GM21576 (cell line): ENCODE results near the gene ARID2.

Source experiments
- ATAC-seq: cut with Tn5 transposase; IDR thresholded peaks from one replicate; pipeline ENCODE4 v1.9.1; 2021; ENCODE audit warnings: mild to moderate bottlenecking, moderate library complexity; ENCODE audit not compliant: unreplicated experiment

ARID2 gene, protein sequence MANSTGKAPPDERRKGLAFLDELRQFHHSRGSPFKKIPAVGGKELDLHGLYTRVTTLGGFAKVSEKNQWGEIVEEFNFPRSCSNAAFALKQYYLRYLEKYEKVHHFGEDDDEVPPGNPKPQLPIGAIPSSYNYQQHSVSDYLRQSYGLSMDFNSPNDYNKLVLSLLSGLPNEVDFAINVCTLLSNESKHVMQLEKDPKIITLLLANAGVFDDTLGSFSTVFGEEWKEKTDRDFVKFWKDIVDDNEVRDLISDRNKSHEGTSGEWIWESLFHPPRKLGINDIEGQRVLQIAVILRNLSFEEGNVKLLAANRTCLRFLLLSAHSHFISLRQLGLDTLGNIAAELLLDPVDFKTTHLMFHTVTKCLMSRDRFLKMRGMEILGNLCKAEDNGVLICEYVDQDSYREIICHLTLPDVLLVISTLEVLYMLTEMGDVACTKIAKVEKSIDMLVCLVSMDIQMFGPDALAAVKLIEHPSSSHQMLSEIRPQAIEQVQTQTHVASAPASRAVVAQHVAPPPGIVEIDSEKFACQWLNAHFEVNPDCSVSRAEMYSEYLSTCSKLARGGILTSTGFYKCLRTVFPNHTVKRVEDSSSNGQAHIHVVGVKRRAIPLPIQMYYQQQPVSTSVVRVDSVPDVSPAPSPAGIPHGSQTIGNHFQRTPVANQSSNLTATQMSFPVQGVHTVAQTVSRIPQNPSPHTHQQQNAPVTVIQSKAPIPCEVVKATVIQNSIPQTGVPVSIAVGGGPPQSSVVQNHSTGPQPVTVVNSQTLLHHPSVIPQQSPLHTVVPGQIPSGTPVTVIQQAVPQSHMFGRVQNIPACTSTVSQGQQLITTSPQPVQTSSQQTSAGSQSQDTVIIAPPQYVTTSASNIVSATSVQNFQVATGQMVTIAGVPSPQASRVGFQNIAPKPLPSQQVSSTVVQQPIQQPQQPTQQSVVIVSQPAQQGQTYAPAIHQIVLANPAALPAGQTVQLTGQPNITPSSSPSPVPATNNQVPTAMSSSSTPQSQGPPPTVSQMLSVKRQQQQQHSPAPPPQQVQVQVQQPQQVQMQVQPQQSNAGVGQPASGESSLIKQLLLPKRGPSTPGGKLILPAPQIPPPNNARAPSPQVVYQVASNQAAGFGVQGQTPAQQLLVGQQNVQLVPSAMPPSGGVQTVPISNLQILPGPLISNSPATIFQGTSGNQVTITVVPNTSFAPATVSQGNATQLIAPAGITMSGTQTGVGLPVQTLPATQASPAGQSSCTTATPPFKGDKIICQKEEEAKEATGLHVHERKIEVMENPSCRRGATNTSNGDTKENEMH (N-terminal part only)

DNA sequence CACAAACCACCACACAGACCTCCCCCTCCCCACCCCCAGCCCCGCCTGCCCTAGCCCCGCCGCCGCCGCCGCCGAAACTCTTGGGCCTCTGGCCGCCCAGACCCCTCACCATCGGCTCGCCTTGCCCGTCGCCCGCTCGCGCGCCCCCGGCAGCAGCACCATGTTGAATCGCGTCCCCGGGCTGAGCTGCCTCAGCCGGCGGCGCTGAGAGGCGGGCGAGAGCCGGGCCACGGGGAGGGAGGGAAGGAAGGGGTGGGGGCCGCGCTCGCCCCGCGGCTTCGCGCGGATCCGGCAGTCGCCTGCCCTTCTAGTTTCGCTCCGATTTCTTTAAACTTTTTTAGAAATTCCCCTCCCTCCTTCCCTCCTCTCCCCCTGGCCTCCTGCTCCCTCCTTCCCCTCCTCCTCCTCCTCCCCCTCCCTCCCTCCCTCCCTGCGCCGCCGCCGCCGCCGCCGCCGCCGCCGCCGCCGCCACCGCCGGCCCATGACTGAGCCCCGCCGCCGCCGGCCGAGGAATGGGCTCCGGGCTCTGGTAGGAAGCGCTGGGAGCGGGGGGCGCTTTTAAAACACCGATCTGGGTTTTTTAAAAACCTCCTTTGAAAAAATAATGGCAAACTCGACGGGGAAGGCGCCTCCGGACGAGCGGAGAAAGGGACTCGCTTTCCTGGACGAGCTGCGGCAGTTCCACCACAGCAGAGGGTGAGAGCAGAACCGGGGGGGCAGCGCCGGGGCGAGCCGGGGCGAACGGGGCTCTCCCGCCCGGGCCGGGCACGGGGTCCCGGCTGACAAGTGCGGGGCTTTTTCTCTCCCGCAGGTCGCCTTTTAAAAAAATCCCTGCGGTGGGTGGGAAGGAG is at the start of gene ARID2:
ARID2 (plus strand) TSS at position 474 of the 851 bp plus-strand sequence; CDS start at position 605, 131 bp downstream.
- peak; percentile 2 for ATAC-seq

DNA sequence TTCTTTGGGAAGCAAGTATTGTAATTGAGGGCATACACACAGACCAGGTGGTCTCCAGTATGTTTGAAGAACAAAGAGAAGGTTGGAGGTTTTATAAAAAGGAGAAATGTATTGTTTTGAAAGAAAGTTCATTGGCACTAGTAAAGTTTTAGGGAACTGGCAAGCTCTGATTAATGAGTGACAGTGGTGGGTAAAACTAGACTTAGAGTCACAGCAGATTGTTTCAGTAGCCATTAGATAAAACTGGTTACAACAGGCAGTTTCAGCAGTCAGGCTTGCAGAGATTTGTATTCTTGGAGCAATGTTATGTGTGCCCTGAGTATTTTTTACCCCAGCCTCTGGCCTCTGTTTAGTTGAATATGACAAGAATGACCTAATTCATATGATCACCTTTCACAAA is 49.1 kb upstream of the ARID2 start:
- ATAC-seq, result no peak

DNA sequence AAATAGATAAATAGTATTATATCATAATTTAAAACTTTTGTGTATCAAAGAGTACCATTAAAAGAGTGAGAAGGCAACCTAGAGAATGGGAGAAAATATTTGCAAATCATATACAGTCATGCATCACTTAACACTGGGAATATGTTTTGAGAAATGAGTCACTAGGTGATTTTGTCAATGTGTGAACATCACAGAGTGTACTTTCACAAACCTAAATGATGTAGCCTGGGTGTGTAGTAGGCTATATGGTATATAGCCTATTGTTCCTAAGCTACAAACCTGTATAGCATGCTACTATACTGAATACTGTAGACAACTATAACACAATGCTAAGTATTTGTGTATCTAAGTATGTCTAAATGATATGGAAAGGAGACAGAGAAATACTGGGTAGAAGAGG is 48.0 kb upstream of the ARID2 start:
- no peak for ATAC-seq

DNA sequence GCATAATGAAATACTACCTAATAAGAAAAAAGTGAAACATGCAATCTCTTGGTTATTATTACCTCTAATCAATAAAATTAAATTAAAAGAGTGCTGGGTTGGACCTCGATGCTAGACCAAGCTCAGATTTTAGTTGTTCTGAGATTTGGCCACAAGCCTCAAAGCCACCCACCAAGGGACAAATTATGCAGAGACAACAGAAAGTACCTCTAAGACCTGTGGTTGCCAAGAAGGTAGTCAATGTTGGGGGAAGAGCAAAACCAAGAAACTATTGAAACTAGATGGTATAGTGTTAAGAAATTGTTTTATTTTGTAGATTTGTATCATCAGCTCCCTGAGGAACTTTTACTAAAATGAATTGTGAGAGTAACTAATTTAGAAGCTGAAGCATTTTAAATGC is 43.8 kb upstream of the ARID2 start:
- no peak for ATAC-seq

DNA sequence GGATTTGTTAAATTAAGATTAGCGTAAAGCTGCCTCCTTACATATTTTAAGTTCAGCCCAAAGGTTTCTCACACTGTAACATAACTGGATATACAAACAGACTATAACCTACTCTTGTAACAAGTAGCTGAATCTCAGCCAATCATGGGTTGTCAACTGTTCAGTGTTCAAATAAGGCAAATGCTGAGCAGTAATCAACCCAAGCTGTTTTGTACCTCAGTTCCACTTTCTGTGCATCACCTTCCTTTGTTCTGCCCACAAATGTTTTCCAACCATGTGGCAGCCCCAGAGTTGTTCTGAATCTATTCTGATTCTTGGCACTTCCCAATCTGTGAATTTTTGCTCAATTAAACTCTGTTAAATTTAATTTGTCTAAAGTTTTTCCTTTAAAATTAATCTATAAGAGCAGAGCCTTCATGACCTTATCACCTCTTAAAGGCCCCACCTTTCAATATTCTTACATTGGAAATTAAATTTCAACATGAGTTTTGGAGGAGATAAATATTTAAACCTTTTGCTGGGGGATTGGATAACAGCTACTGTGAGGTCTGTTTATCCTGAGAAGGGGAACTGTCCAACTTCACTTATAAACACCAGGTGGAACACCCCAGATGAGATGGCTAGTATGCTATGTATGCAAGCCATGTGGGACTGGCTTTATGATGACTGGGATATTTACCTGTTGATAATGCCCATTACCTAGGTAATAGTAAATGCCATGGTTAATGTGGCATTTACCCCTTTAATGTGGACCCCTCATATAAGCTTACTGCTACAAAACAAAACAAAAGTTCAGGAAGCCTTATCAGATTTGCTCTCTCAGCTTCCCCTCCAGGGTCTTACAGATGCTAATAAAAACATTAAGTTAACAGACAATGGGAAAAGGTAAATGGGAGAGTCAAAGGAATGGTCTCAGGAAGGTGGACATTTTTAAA is 42.2 kb upstream of the ARID2 start:
- no peak for ATAC-seq

DNA sequence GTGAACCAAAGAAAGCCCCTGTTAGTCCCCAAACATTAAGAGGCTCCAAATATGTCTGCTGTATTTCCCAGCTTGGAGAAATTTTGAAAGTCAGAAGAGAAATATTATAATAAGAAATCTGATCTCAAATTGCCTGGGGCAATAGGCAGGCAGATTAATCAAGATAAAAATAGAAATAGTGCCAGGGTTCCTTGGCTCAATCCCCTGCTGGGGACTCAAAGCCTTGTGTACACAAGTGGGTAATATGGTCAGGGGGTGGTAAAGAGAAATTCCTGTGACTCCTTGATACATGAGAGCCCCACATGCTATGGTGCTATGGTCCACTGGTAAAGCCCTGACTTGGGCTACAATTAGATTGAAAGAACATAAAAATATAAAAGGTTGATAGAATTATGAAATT is 41.3 kb upstream of the ARID2 start:
- no peak for ATAC-seq

DNA sequence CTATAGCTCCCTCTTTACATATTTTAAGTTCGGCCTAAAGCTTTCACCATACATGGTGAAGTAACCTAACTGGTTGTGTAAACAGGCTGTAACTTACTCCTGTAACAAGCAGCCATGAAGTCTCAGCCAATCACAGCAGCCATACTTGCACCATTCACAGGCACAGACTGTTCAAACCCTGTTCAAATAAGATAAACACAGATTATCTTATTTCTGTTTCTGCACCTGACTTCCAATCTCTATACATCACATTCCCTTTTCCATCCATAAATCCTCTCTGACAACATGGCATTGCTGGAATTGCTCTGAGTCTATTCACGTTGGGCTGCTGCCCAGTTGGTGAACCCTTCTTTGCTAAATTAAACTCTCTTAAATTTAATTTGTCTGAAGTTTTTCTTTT is 34.5 kb upstream of the ARID2 start:
- no peak for ATAC-seq

DNA sequence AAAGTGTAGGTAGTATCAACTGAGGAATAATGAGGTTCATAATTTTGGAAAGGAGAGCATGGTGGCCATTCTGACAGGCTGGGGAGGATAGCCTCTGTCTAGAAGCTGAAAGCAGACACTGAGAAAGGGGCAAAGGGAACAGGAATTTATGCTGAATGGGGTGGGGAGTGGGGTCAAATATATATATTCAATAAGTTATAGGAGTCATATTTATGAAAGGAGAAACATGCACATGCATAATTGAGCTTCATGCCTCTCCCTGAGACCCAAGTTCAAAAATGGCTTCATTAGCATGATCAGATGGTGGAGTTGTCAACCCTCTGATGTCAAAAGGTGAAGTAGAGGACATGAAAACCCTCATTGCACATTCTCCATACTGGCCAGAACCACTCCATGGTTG is 33.9 kb upstream of the ARID2 start:
- no peak for ATAC-seq

DNA sequence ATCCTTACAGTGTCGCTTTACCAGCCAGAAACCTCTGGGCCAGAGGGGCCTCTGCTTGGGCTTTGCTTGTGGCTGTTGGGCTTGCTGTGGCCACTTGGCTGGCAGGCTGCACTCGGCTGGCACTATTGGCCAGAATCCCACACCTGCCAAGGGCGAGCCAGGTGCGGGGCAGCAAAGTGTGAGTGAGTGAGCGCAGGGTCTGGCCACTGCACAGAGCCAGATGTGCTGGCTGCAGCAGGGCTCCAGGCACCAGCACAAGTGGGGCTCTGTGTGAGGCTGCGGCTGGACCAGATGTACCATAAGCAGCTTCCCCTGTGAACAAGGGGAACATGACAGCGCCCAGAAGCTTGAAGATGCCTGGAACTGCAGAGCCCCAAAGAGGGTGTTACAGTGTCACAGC is 33.5 kb upstream of the ARID2 start:
- ATAC-seq, result no peak

DNA sequence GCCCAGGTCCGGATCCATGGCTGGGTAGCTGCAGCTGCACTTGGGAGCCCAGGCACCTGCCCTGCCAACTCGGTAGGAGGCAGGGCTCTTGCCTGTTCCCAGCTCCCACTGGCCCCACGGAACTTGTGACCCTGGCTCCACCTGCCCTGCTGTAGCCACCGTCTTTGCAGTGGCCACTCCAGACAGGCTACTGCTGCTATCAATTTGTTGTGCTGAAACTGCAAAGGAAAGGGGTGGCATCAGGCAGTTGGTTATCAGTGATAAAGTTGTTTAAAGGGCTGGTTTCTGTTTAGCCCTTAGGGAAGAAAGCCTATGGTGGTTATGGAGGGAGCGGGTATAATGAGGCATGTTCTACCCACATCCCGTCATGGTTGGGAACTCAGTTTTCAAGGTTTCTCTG is 32.1 kb upstream of the ARID2 start:
- ATAC-seq, result no peak

DNA sequence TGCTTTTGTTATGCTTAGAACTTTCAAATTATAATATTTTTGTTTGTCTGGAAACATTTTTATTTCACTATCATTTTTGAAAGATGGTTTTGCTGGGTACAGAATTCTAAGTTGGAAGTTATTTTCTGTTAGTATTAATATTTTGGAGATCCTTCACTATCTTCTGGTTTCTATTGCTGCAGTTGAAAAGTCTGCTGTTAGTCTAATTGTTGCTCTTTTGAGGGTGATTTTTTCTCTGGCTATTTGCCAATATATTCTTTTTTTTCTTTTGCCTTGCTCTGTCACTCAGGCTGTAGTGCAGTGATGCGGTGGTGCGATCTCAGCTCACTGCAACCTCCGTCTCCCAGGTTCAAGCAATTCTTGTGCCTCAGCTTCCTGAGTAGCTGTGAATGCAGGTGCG is 28.2 kb upstream of the ARID2 start:
- ATAC-seq, result no peak

DNA sequence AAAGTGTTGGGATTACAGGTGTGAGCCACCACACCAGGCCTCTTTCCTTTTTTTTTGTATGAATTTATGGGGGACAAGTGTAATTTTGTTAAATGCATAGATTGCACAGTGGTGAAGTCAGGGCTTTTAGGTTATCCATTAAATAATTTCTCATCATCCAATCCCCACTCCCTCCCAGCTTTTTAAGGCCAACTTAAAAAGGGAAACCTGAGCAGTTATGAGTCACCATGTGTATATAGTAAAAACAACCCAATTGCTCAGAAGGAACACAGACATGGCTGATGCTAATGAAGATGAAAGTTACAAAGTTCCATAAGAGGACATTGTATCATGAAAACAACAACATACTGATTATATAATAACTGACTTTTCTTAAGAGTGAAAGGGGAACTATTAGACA is 25.6 kb upstream of the ARID2 start:
- no peak for ATAC-seq

DNA sequence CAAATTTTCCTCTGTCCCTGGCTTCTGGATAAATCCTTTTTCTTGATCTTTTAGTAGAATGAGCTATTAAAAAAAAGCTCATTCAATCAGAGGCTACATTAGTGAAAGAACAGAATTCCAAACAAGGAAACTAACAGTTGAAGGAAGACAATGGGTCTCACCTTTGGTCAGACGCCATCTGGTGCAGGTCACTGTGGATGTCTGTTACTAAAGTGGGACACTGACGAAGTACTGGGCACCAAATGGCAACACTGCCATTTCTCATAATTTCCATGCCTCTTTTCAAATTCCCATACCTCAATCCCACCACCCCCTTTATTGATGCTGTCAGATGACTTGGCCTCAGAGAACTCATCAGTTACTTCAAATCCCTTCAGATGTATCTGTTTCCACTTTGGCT is 24.5 kb upstream of the ARID2 start:
- ATAC-seq, result no peak

DNA sequence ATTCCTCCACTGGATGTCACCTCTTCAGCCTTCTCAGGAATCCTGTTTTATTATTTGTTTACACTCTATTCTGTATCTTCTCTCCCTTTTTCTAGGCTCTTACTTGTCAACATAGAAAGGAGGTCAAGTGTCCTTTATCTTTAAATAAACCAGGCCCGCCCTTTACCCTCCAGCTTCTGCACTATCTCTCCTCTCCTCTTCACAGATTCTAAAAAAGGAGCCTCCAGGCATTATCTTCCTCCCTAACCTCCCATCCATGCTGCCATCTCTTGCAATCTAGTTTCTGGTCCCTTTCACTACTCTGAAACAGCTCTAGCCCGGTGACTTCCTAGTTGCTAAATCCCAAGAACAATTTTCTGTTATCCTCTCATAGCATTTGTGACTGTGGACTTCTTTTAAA is 24.1 kb upstream of the ARID2 start:
- no peak for ATAC-seq

DNA sequence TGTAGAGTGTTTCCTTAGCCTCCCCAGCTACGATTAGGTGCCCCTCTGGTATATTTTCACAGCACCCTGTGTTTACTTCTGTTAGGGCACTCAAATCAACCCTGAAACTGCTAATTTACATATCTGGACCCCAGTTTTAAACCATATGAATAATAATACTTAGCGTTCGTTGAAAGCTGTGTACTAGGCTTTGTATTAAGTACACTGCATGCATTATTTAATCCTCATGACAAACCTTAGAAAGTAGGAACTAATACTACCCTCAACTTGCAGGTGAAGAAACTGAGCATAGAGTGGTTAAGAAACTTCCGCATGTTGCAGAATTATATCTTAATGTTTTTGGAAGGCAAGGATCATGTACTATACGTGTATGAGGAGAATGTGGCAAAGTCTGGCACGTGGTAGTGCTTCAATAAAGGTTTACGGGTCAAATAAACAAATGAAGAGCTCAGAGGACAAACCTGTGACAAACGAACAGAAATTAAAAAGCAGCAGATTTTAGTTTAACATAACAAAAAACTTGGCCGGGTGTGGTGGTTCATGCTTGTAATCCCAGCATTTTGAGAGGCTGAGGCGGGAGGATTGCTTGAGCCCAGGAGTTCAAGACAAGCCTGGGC is 22.2 kb upstream of the ARID2 start:
- ATAC-seq, result no peak

DNA sequence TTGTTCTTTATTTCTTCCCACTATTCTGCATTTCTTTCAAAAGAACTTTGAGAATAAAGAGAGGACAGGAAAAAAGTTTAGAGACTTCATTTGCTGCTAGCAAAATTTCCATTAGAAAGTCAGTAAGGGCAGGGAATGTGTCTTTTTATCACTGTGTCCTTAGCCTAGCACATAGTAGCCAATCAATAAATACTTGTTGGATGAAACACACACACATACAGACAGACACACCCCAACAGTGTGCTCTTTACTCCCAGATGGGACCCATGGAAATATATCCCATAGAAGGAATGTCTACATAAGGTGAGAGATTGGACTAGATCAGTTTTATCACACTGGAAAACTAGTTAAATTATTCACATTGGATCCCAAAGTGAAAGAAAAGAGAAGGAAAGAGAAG is 21.1 kb upstream of the ARID2 start:
- ATAC-seq, result no peak

DNA sequence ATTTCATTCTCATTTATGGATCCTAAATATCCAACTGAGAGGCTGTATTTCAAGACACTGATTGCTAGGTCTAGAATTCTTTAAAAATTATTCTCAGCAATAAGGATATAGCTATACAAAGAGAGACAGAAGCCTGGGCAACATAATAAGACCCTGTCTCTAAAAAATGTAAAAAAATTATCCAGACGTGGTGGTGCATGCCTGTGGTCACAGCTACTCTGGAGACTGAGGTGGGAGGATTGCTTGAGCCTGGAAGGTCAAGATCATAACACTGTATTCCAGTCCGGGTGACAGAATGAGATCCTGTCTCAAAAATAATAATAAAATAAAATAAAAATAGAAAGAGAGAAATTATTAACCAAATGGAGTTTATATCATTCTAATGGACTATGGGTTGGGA is 20.6 kb upstream of the ARID2 start:
- no peak for ATAC-seq

DNA sequence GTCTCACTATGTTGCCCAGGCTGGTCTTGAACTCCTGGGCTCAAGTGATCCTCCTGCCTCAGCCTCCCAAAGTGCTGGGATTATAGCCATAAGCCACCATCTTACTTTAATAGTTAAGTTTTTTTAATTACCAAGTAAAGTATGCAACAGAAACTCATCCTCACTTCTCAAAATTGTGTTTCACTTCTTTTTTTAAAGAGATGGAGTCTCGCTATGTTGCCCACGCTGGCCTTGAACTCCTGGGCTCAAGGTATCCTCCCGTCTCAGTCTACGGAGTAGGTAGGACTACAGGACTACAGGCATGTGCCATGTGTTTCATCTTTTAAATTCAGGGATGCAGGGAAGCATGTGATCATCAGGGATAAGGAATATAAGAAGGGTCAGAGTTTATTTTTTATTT is 17.2 kb upstream of the ARID2 start:
- ATAC-seq, result no peak

DNA sequence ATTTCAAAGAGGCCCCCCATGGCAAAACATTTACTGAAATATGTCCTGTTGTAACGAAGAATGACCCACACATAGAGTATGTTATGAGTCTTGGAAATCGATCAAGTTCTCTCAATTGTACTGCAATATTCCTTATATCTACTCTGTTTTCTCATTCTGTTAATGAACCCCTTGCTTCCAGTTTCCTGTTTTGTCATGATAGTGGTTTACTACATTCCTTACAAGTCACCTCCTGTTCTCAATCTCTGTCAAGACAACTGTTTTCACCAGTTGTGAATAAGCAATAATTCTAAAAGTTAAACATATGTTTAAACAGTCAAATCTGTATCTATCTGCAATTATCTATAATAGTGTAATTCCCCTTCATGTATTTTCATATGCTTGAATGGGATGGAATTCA is 16.4 kb upstream of the ARID2 start:
- ATAC-seq, result no peak
